Measurements from ENCODE around the gene UNC13B.

DNA sequence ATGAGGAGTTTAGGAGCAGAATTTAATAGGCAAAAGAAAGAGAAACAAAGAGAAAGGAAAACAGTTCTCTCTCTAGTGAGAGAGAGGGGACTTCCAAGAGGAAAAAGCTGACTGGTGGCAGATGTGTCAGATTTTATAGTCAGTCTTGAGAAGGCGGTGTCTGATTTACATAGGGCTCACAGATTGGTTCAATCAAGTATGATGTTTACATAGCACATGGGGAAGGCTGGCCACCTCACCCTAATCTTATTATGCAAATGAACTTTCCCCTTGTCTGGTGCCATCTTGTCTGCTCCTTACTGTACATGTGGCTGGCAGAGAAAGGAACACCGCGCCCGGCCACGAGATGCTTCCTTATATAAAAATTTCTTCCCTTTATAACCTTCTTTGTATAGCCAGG, 24.7 kb downstream of the UNC13B start:
- no peak for TF ChIP-seq EZH2 (IDR thresholded peaks at IDR 0.05; ENCODE audit: low read depth, unreplicated experiment)
- no peak for TF ChIP-seq EZH2phosphoT487 (IDR thresholded peaks at IDR 0.05; ENCODE audit: unreplicated experiment)
- no peak for TF ChIP-seq POLR2AphosphoS5 (IDR thresholded peaks at IDR 0.05; ENCODE audit: low read depth)
- TF ChIP-seq, protein P1, sequence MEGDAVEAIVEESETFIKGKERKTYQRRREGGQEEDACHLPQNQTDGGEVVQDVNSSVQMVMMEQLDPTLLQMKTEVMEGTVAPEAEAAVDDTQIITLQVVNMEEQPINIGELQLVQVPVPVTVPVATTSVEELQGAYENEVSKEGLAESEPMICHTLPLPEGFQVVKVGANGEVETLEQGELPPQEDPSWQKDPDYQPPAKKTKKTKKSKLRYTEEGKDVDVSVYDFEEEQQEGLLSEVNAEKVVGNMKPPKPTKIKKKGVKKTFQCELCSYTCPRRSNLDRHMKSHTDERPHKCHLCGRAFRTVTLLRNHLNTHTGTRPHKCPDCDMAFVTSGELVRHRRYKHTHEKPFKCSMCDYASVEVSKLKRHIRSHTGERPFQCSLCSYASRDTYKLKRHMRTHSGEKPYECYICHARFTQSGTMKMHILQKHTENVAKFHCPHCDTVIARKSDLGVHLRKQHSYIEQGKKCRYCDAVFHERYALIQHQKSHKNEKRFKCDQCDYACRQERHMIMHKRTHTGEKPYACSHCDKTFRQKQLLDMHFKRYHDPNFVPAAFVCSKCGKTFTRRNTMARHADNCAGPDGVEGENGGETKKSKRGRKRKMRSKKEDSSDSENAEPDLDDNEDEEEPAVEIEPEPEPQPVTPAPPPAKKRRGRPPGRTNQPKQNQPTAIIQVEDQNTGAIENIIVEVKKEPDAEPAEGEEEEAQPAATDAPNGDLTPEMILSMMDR (conservative IDR thresholded peaks at IDR 0.05; ENCODE audit: low read depth in 2 of 2) = no peak
- TF ChIP-seq, protein P2, sequence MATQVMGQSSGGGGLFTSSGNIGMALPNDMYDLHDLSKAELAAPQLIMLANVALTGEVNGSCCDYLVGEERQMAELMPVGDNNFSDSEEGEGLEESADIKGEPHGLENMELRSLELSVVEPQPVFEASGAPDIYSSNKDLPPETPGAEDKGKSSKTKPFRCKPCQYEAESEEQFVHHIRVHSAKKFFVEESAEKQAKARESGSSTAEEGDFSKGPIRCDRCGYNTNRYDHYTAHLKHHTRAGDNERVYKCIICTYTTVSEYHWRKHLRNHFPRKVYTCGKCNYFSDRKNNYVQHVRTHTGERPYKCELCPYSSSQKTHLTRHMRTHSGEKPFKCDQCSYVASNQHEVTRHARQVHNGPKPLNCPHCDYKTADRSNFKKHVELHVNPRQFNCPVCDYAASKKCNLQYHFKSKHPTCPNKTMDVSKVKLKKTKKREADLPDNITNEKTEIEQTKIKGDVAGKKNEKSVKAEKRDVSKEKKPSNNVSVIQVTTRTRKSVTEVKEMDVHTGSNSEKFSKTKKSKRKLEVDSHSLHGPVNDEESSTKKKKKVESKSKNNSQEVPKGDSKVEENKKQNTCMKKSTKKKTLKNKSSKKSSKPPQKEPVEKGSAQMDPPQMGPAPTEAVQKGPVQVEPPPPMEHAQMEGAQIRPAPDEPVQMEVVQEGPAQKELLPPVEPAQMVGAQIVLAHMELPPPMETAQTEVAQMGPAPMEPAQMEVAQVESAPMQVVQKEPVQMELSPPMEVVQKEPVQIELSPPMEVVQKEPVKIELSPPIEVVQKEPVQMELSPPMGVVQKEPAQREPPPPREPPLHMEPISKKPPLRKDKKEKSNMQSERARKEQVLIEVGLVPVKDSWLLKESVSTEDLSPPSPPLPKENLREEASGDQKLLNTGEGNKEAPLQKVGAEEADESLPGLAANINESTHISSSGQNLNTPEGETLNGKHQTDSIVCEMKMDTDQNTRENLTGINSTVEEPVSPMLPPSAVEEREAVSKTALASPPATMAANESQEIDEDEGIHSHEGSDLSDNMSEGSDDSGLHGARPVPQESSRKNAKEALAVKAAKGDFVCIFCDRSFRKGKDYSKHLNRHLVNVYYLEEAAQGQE (IDR thresholded peaks at IDR 0.05; ENCODE audit: unreplicated experiment) = no peak
- TF ChIP-seq CREB1 (CRISPR knock-in tag; IDR thresholded peaks at IDR 0.05; ENCODE audit: low read depth) = no peak
- TF ChIP-seq STAT1 (IDR thresholded peaks at IDR 0.05; ENCODE audit: unreplicated experiment) = no peak
- TF ChIP-seq ZNF331 (CRISPR knock-in tag; IDR thresholded peaks at IDR 0.05; ENCODE audit: low read depth) = no peak
- no peak for TF ChIP-seq ETS1 (IDR thresholded peaks at IDR 0.05)
